Right lobe of liver (tissue), 6 donors: Measurements from ENCODE around the gene DCDC2C. TPM values are rescaled to one million over a fixed set of nuclear protein-coding genes. Genes with fewer than 3 reads are reported as not detected.

Experiments used
- ATAC-seq, 4 donors: fragments of 200-7000 bp; cut with Tn5 transposase; one replicate each; pipeline ENCODE4 v1.9.1; 2020; ENCODE audit warnings: mild to moderate bottlenecking in 4 of 4, moderate library complexity in 4 of 4
- DNase-seq, 3 donors: peaks; one replicate each; pipeline ENCODE4 v3.0.0-alpha.2; 2020
- H3K27ac ChIP-seq, 3 donors: fragments of 200-600 bp; one replicate each; pipeline ENCODE4 v1.8.0; 2022
- H3K27me3 ChIP-seq, 2 donors: fragments of 200-600 bp; one replicate each; pipeline ENCODE4 v1.8.0; 2022
- H3K36me3 ChIP-seq, 4 donors: fragments of 200-600 bp; sonication (generic) in 1 of 4; one replicate each; pipeline versions ENCODE4 v1.5.1 to v1.8.0; 2017 to 2022; ENCODE audit warnings: control low read depth in 1 of 4
- H3K4me1 ChIP-seq, 4 donors: fragments of 200-600 bp; sonication (generic) in 1 of 4; one replicate each; pipeline versions ENCODE4 v1.5.1 to v1.8.0; 2017 to 2022; ENCODE audit warnings: control low read depth in 1 of 4
- H3K4me3 ChIP-seq, 3 donors: fragments of 200-600 bp; one replicate each; pipeline ENCODE4 v1.8.0; 2022
- H3K9me3 ChIP-seq, 4 donors: fragments of 200-600 bp; sonication (generic) in 1 of 4; one replicate each; pipeline versions ENCODE4 v1.5.1 to v1.8.0; 2017 to 2022; ENCODE audit warnings: control low read depth in 1 of 4
- CTCF ChIP-seq, 4 donors: fragments of 200-600 bp in 3 of 4; fragments of 450-650 bp in 1 of 4; IDR thresholded peaks; one replicate each; pipeline versions ENCODE4 v1.5.1 to v1.8.0; 2016 to 2022; ENCODE audit warnings: antibody characterized with exemption in 4 of 4, mild to moderate bottlenecking in 2 of 4
- POLR2A ChIP-seq: fragments of 450-650 bp; IDR thresholded peaks from one replicate; pipeline ENCODE4 v1.6.1; 2017; ENCODE audit warnings: antibody characterized with exemption, mild to moderate bottlenecking
- WGBS: methylation state at CpG from one replicate; pipeline ENCODE4 v1.1.6; 2018; ENCODE audit warnings: low coverage, low lambda C conversion rate; ENCODE audit not compliant: insufficient coverage; ENCODE audit errors: missing lambda C conversion rate; 5-methylcytosine and 5-hydroxymethylcytosine counted together
- intact Hi-C, 2 donors: fragments of 100-400 bp; cut with DNase I; formaldehyde crosslinking; loops; one replicate each; pipeline versions ENCODE4 v1.11.2 to v1.14.1; 2022
- total RNA-seq, 6 experiments: library from RNA; depleted of rRNA in 2 of 6; stranded (reverse); fragments of >200 nt in 2 of 6; fragmentation: NEBNext Ultra II Directional in 3 of 6; extraction: Animal tissue kit (Norgen Biotek cat#: 25700) in 3 of 6; gene quantifications; one replicate each; pipeline versions ENCODE4 v1.1.0 to v1.2.4, GENCODE V29; 2016 to 2023
- donor health status: DM: no; HTN: yes; CAD: no.
- donor health status: DM: no; HTN: no; CAD: no.
- donor health status: DM: no; HTN: no; CAD: no.
- donor health status: DM: no; HTN: yes; CAD: no.
- donor health status: DM: no; HTN: yes; CAD: no.

The DCDC2C gene
- total RNA-seq, 6 experiments from 2014 or later = not detected

DNA sequence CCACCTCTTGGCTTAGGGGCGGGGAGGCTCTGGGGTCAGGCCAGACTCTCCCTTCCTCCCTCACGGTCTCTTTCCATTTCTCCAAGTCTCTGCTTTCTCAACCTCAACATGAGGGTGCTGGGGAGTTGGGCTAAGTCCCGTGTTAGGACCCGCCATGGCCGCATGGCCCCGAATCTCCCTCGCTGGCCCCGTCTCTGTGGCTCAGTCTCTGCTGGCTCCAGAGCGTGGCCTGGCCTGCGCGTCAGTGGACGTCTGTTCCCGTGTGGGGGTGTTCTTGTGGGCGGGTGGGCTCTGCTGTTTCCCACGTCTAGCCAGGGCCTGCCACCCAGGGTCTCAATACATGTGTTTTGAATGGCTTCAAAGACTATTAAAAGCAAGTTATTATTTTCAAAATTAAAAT lies 33.0 kb upstream of the DCDC2C start:
- no peak for TF ChIP-seq CTCF (IDR thresholded peaks at IDR 0.05)
- TF ChIP-seq POLR2A = no peak
- intact Hi-C loops = no loop called here
- H3K4me1 ChIP-seq = no peaks in the 10 kb centered on the region
- DNase-seq = no peak
- no peak for ATAC-seq
- 69% methylated on average over 14 of the region's 15 CpGs for WGBS
- H3K9me3 ChIP-seq = no peaks in the 10 kb centered on the region
- H3K4me3 ChIP-seq = no peak overlapping the region
- no peaks in the 10 kb centered on the region for H3K36me3 ChIP-seq
- no peaks in the 10 kb centered on the region for H3K27me3 ChIP-seq
- H3K27ac ChIP-seq = no peak overlapping the region

DNA sequence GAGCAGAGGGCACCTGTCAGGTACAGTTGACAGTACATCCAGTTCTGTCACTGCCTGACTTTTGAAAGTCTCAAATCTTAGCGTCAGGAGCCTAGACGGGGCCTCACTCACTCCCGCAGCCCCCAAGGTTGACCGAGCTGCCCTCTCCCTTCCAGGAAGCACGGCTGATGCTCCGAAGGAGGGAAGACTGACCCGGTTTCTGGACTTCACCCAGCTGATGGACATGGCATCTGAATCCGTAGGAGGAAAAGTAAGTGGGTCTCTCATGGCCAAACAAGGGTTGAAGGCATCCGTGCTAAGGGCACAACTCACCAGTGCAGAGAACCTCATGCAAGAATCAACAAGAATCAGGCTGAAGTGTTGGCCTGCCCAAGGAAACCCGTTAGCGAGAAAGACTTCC lies 32.4 kb upstream of the DCDC2C start:
- H3K27ac ChIP-seq = no peak overlapping the region
- no peaks in the 10 kb centered on the region for H3K27me3 ChIP-seq
- no peaks in the 10 kb centered on the region for H3K9me3 ChIP-seq
- no peaks in the 10 kb centered on the region for H3K4me1 ChIP-seq
- no peak for TF ChIP-seq POLR2A
- no peak for TF ChIP-seq CTCF (IDR thresholded peaks at IDR 0.05)
- 81% methylated on average over 11 of the region's 11 CpGs for WGBS
- no peaks in the 10 kb centered on the region for H3K36me3 ChIP-seq
- intact Hi-C loops = no loop called here
- no peak overlapping the region for H3K4me3 ChIP-seq
- ATAC-seq = no peak
- DNase-seq = no peak

GRCh38 chr2:3672861-3673678 lies 30.3 kb upstream of the DCDC2C start:
- Histone ChIP-seq H3K27ac (no peak overlapping the region), H3K4me3 (no peak overlapping the region), H3K9me3 (no peaks in the 10 kb centered on the region), H3K27me3 (no peaks in the 10 kb centered on the region), H3K36me3 (no peaks in the 10 kb centered on the region), H3K4me1 (no peaks in the 10 kb centered on the region)
- DNase-seq (no peak), ATAC-seq (no peak)
- TF ChIP-seq POLR2A (no peak), CTCF (IDR thresholded peaks at IDR 0.05) (no peak)
- intact Hi-C loops = no loop called here
- WGBS = 17% methylated on average over 1 of the region's 9 CpGs

- Histone ChIP-seq H3K36me3 (no peaks in the 10 kb centered on the region), H3K4me1 (no peaks in the 10 kb centered on the region), H3K9me3 (no peaks in the 10 kb centered on the region), H3K27ac (no peak overlapping the region), H3K27me3 (no peaks in the 10 kb centered on the region), H3K4me3 (no peak overlapping the region)
- DNase-seq (no peak), ATAC-seq (no peak)
- WGBS = 81% methylated on average over 5 of the region's 9 CpGs
- TF ChIP-seq CTCF (IDR thresholded peaks at IDR 0.05) = no peak
- no peak for TF ChIP-seq POLR2A
- intact Hi-C loops = no loop called here
Measured at GRCh38 chr2:3674066-3674845, 29.1 kb upstream of the DCDC2C start.
